T-cell (primary cell): Measurements from ENCODE around the gene FREM3. TPM values are rescaled to one million over a fixed set of nuclear protein-coding genes. Genes with fewer than 3 reads are reported as not detected.

Experiments
- ATAC-seq, 4 experiments: fragments of 200-7000 bp in 3 of 4; fragments of 150-1000 bp in 1 of 4; cut with Tn5 transposase; replicated peaks in 1 of 4; 1 replicate in 3 of 4; 2 replicates in 1 of 4; pipeline ENCODE4 v1.10.0; 2021; ENCODE audit warnings: moderate library complexity in 3 of 4, mild to moderate bottlenecking in 2 of 4, moderate number of reproducible peaks in 1 of 4
- CTCF ChIA-PET, 2 donors: fragments of 300-600 bp; sonication (Branson Sonifier 250); formaldehyde crosslinking; loops; one replicate each; lab custom pipeline; 2022; ENCODE audit warnings: antibody characterized with exemption in 2 of 2; lab: Charles Lee
- POLR2A ChIA-PET, 2 donors: fragments of 300-600 bp; sonication (Branson Sonifier 250); formaldehyde crosslinking; loops; one replicate each; lab custom pipeline; 2022; ENCODE audit warnings: antibody characterized with exemption in 2 of 2; lab: Charles Lee
- DNase-seq, 35 experiments: peaks; one replicate each; pipeline versions ENCODE4 v3.0.0 to v3.0.0-alpha.2; 2013 to 2023
- H3K27ac ChIP-seq: one replicate; pipeline ENCODE4 v1.5.1; 2013; ENCODE audit warnings: low read length
- H3K27me3 ChIP-seq, 2 experiments: replicated peaks in 1 of 2; 1 replicate in 1 of 2; 2 replicates in 1 of 2; pipeline versions ENCODE4 v1.6.1 to v1.7.0; 2013; ENCODE audit warnings: low read length in 1 of 2, mixed read lengths in 1 of 2; ENCODE audit not compliant: control insufficient read depth in 2 of 2, insufficient read depth in 2 of 2; ENCODE audit errors: extremely low read depth in 1 of 2
- H3K36me3 ChIP-seq, 2 donors: 1 replicate in 1 of 2; 2 replicates in 1 of 2; pipeline versions ENCODE4 v1.6.1 to v1.7.0; 2013; ENCODE audit warnings: low read length in 1 of 2; ENCODE audit not compliant: control insufficient read depth in 2 of 2, insufficient read depth in 1 of 2; ENCODE audit errors: extremely low read depth in 1 of 2
- H3K4me1 ChIP-seq, 2 experiments: 1 replicate in 1 of 2; 2 replicates in 1 of 2; pipeline versions ENCODE4 v1.6.1 to v1.7.0; 2013; ENCODE audit warnings: low read length in 2 of 2, mixed read lengths in 1 of 2; ENCODE audit not compliant: insufficient read depth in 2 of 2, control insufficient read depth in 1 of 2; ENCODE audit errors: extremely low read depth in 1 of 2
- H3K4me3 ChIP-seq, 2 donors: 1 replicate in 1 of 2; 2 replicates in 1 of 2; pipeline versions ENCODE4 v1.5.1 to v1.7.0; 2013; ENCODE audit warnings: mild to moderate bottlenecking in 2 of 2, low read length in 1 of 2, moderate library complexity in 1 of 2; ENCODE audit not compliant: control insufficient read depth in 1 of 2; ENCODE audit errors: extremely low read depth in 1 of 2
- H3K9me3 ChIP-seq: 2 replicates; pipeline ENCODE4 v1.7.0; 2013
- H3K27ac Mint-ChIP-seq, 2 donors: one replicate each; pipeline ENCODE4 v1.8.0; 2020 to 2021; ENCODE audit warnings: mild to moderate bottlenecking in 2 of 2, mixed read lengths in 2 of 2
- H3K27me3 Mint-ChIP-seq, 2 donors: one replicate each; pipeline ENCODE4 v1.8.0; 2021 to 2022; ENCODE audit warnings: mixed read lengths in 2 of 2
- H3K36me3 Mint-ChIP-seq: one replicate; pipeline ENCODE4 v1.8.0; 2021; ENCODE audit warnings: mixed read lengths
- H3K4me1 Mint-ChIP-seq, 3 donors: one replicate each; pipeline ENCODE4 v1.8.0; 2020 to 2022; ENCODE audit warnings: mixed read lengths in 3 of 3, mild to moderate bottlenecking in 1 of 3
- H3K4me3 Mint-ChIP-seq, 3 donors: one replicate each; pipeline ENCODE4 v1.8.0; 2020 to 2022; ENCODE audit warnings: mild to moderate bottlenecking in 3 of 3, mixed read lengths in 3 of 3, moderate library complexity in 3 of 3
- H3K9me3 Mint-ChIP-seq, 3 donors: one replicate each; pipeline ENCODE4 v1.8.0; 2020 to 2022; ENCODE audit warnings: mixed read lengths in 3 of 3
- WGBS: methylation state at CpG from one replicate; pipeline ENCODE4 v1.1.5; 2013; ENCODE audit warnings: missing lambda C conversion rate; ENCODE audit not compliant: insufficient coverage; 5-methylcytosine and 5-hydroxymethylcytosine counted together
- total RNA-seq, 35 experiments: library from RNA in 6 of 35; stranded (reverse) in 6 of 35; fragments of 120-200 nt in 1 of 35; gene quantifications; one replicate each; pipeline versions ENCODE4 v1.2.1 to v1.2.4 and lab custom pipeline; 2013 to 2026

FREM3 gene
- total RNA-seq, 5 donors from 2014 or later (not counting 1 experiment from before 2014, with no cell fraction given), result 0.09 to 0.43 (median 0.21) TPM; not detected in 1

DNA sequence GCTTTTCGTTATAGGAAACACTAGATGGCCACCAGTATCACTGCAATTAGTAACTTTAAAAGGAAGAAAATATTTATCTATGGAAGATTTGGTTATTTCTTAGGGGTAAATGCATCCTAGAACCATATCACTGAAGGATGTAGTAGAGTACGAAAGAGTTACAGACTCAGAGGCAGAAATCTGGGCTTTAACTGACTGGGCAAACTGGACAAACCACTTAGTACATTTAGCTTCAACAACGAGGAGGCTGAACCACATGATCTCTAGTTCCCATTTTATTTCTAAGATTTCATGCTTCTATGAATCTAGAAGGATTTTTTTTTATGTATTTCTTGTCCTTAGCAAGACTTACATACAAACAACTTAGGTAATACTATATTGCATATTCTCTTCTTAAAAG, 94.0 kb downstream of the FREM3 start:
- H3K27ac Mint-ChIP-seq, result no peak overlapping the region
- no peaks in the 10 kb centered on the region for H3K4me1 ChIP-seq
- no peak overlapping the region for H3K27ac ChIP-seq
- H3K9me3 Mint-ChIP-seq, result peaks cover 0 to 2% (median 0%) of the 10 kb centered on the region in 3 donors
- no peaks in the 10 kb centered on the region for H3K27me3 Mint-ChIP-seq
- no peak overlapping the region for H3K4me3 ChIP-seq
- ATAC-seq (no peak), DNase-seq (no peak)
- ChIA-PET POLR2A (no interaction called here), CTCF (no interaction called here)
- H3K36me3 ChIP-seq, result no peaks in the 10 kb centered on the region
- WGBS, result no CpG with 5 or more reads among the region's 3 CpGs
- no peaks in the 10 kb centered on the region for H3K4me1 Mint-ChIP-seq
- peaks cover 9% of the 10 kb centered on the region for H3K36me3 Mint-ChIP-seq
- H3K9me3 ChIP-seq, result no peaks in the 10 kb centered on the region
- H3K27me3 ChIP-seq, result no peaks in the 10 kb centered on the region
- H3K4me3 Mint-ChIP-seq, result no peak overlapping the region

DNA sequence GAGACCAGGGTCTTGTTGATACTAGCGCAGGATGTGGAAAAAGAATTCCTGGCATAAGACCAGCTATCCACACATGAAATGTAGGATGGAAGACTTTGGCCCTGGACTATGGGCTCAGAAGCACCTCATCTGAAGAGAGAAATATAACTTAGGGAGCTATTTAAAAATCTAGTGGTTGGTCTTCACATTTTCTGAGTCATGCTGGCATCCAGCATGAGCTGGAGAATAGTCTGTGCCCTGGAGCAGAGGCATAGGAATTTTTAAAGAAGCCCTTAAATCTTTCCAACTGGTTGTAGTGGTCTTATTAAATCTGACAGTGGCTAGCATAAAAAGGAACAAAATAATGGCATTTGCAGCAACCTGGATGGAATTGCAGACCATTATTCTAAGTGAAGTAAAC, 100.6 kb downstream of the FREM3 start:
- H3K36me3 Mint-ChIP-seq, result peaks cover 4% of the 10 kb centered on the region

DNA sequence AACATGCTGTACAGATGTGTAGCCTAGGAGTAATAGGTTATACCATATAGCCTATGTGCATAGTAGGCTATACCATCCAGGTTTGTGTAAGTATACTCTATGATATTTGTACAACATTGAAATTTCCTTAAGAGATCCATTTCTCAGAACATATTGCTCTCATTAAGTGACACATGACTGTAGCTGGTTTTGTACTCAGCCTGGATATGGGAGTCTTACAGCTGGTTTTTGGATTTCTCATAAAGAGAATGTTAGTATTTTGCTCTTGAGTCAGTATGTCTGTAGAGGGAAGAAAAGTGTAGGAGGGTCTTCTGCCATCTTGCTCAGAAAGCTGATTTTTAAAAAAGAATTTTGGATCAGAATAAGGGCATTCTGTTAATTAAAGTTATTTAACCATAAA, 101.7 kb downstream of the FREM3 start:
- Histone ChIP-seq H3K4me3 (no peak overlapping the region), H3K9me3 (no peaks in the 10 kb centered on the region), H3K4me1 (no peaks in the 10 kb centered on the region), H3K36me3 (no peaks in the 10 kb centered on the region), H3K27me3 (no peaks in the 10 kb centered on the region), H3K27ac (no peak overlapping the region)
- no peaks in the 10 kb centered on the region for H3K4me1 Mint-ChIP-seq
- DNase-seq (no peak), ATAC-seq (no peak)
- peaks cover 0 to 4% (median 0%) of the 10 kb centered on the region in 3 donors for H3K9me3 Mint-ChIP-seq
- H3K27ac Mint-ChIP-seq, result no peak overlapping the region
- no peak overlapping the region for H3K4me3 Mint-ChIP-seq
- peaks cover 0 to 3% of the 10 kb centered on the region in 2 donors for H3K27me3 Mint-ChIP-seq
- ChIA-PET CTCF (no interaction called here), POLR2A (no interaction called here)
- peaks cover 8% of the 10 kb centered on the region for H3K36me3 Mint-ChIP-seq

More for the DNA sequence above, 100.6 kb downstream of the FREM3 start:
- no peak overlapping the region for H3K4me3 Mint-ChIP-seq
- H3K27me3 Mint-ChIP-seq, result no peaks in the 10 kb centered on the region
- H3K27me3 ChIP-seq, result no peaks in the 10 kb centered on the region
- no peaks in the 10 kb centered on the region for H3K36me3 ChIP-seq
- no peaks in the 10 kb centered on the region for H3K4me1 ChIP-seq
- POLR2A ChIA-PET, result interaction anchor here in 1 of 2 donors (0.6 kb wide), 1 partner anchor 1953 kb away, joined by 5 read pairs; no protein-coding TSS in a partner anchor
- H3K4me3 ChIP-seq, result no peak overlapping the region
- H3K27ac ChIP-seq, result no peak overlapping the region
- CTCF ChIA-PET, result no interaction called here
- DNase-seq, result no peak
- no peak for ATAC-seq
- H3K4me1 Mint-ChIP-seq, result no peaks in the 10 kb centered on the region
- no peak overlapping the region for H3K27ac Mint-ChIP-seq
- H3K9me3 Mint-ChIP-seq, result peaks cover 0 to 2% (median 0%) of the 10 kb centered on the region in 3 donors
- no CpG with 5 or more reads among the region's 1 CpG for WGBS
- no peaks in the 10 kb centered on the region for H3K9me3 ChIP-seq

DNA sequence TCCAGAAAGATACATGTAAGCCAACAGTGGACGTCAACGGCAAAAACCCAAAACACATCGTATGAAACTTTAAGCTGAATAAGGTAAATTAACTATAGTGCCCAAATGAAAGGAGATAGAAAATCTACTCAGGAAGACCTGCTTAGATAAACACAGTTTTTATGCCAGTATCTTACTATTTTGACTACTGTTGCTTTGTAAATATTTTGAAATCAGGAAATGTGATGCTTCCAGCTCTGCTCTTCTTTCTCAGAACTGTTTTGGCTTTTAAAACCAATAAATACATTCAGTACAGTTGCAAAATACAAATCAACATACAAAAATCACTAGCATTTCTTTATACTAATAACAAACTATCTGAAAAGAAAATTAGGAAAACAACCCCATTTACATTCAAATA, 103.2 kb downstream of the FREM3 start:
- no peak for ATAC-seq
- Histone ChIP-seq H3K36me3 (no peaks in the 10 kb centered on the region), H3K27ac (no peak overlapping the region), H3K4me1 (no peaks in the 10 kb centered on the region), H3K9me3 (no peaks in the 10 kb centered on the region), H3K27me3 (no peaks in the 10 kb centered on the region), H3K4me3 (no peak overlapping the region)
- Mint-ChIP-seq H3K27me3 (peaks cover 0 to 3% of the 10 kb centered on the region in 2 donors), H3K9me3 (peaks cover 0 to 4% (median 0%) of the 10 kb centered on the region in 3 donors), H3K4me1 (no peaks in the 10 kb centered on the region), H3K27ac (no peak overlapping the region), H3K36me3 (peaks cover 8% of the 10 kb centered on the region), H3K4me3 (no peak overlapping the region)
- no CpG with 5 or more reads among the region's 3 CpGs for WGBS
- DNase-seq, result no peak
- CTCF ChIA-PET, result no interaction called here
- POLR2A ChIA-PET, result no interaction called here

DNA sequence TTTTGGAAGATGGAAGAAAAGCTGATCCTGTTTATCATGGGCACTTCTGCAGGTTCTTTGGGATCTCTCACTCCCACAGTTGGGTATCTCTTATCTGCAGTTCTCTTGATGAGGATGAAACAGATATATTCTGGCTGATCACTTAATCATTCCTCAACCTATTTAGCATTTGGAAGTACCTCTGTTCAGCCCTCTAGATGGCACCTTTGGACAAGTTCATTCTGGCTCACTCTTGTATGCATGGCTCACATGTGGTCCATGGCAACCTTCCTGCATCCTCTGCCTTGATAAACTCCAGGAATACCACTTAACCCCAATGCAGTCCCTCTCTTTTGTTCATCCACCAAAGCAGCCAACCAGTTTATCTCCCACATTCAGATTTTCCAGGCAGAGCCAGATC, 112.8 kb downstream of the FREM3 start:
- H3K27ac ChIP-seq, result no peak overlapping the region
- H3K9me3 Mint-ChIP-seq, result peaks cover 13 to 22% (median 20%) of the 10 kb centered on the region in 3 donors
- H3K4me1 Mint-ChIP-seq, result no peaks in the 10 kb centered on the region
- no peak overlapping the region for H3K4me3 Mint-ChIP-seq
- no peaks in the 10 kb centered on the region for H3K36me3 ChIP-seq
- ChIA-PET CTCF (no interaction called here), POLR2A (no interaction called here)
- ATAC-seq (no peak), DNase-seq (no peak)
- no peaks in the 10 kb centered on the region for H3K9me3 ChIP-seq
- no peaks in the 10 kb centered on the region for H3K27me3 Mint-ChIP-seq
- peaks cover 14% of the 10 kb centered on the region for H3K36me3 Mint-ChIP-seq
- H3K27ac Mint-ChIP-seq, result no peak overlapping the region
- H3K27me3 ChIP-seq, result no peaks in the 10 kb centered on the region
- H3K4me3 ChIP-seq, result no peak overlapping the region
- H3K4me1 ChIP-seq, result no peaks in the 10 kb centered on the region

DNA sequence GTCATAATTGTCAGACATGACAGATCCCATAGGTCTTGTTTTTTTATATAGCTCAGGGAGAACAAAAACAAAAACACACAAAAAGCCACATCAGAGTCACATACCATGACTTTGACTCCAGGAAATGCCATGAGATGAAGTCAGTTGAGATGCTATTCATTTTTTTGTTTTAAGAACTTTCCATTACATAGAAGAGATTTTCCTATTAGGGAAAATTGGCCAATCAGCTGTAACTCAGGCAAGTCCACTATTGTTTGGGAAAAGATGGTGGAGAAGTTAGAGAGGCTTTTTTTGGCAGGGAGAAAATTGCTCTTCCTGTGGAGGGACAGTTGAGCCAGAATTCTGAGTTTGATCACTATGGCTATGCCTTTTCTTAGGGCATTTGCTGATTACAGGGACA, 114.4 kb downstream of the FREM3 start:
- no peaks in the 10 kb centered on the region for H3K27me3 Mint-ChIP-seq
- H3K27ac Mint-ChIP-seq, result no peak overlapping the region
- ChIA-PET POLR2A (no interaction called here), CTCF (no interaction called here)
- no peak overlapping the region for H3K4me3 Mint-ChIP-seq
- ATAC-seq (no peak), DNase-seq (no peak)
- H3K4me1 Mint-ChIP-seq, result no peaks in the 10 kb centered on the region
- Histone ChIP-seq H3K4me1 (no peaks in the 10 kb centered on the region), H3K27ac (no peak overlapping the region), H3K27me3 (peaks cover 0 to 5% of the 10 kb centered on the region in 2 experiments), H3K9me3 (no peaks in the 10 kb centered on the region), H3K36me3 (no peaks in the 10 kb centered on the region), H3K4me3 (no peak overlapping the region)
- peaks cover 10% of the 10 kb centered on the region for H3K36me3 Mint-ChIP-seq
- peaks cover 13 to 25% (median 22%) of the 10 kb centered on the region in 3 donors for H3K9me3 Mint-ChIP-seq

DNA sequence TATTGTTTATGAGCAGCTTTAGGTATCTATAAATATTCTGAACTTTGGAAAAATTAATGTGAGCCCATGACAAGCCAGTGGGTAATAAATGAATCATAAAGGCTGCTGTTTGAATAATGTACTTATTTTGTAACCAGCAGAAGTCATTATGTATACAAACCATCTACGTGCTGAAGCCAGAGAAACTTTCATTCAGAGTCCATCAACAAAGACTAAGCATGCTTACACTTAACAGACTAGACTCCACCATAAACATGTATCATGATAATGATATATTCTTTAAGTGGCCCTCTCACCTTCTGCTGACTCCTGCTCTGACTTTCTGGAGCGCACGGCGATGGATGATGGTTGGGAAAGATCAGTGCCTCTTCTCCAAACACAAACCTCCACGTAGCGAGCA, 114.9 kb downstream of the FREM3 start:
- DNase-seq, result no peak
- CTCF ChIA-PET, result no interaction called here
- peaks cover 13 to 25% (median 22%) of the 10 kb centered on the region in 3 donors for H3K9me3 Mint-ChIP-seq

More for the DNA sequence above, 114.9 kb downstream of the FREM3 start:
- Mint-ChIP-seq H3K4me3 (no peak overlapping the region), H3K27ac (no peak overlapping the region), H3K27me3 (no peaks in the 10 kb centered on the region), H3K4me1 (no peaks in the 10 kb centered on the region), H3K36me3 (peaks cover 6% of the 10 kb centered on the region)
- POLR2A ChIA-PET, result no interaction called here
- Histone ChIP-seq H3K9me3 (no peaks in the 10 kb centered on the region), H3K4me3 (no peak overlapping the region), H3K36me3 (no peaks in the 10 kb centered on the region), H3K27me3 (peaks cover 0 to 5% of the 10 kb centered on the region in 2 experiments), H3K4me1 (no peaks in the 10 kb centered on the region), H3K27ac (no peak overlapping the region)
- no peak for ATAC-seq
- WGBS, result 80% methylated on average over 1 of the region's 6 CpGs
